ENCODE measurements around the gene CACNA2D4. TPM values are rescaled to one million over a fixed set of nuclear protein-coding genes. Genes with fewer than 3 reads are reported as not detected.
A peak's percentile ranks its signal among the peaks of the same experiment; 100 is the strongest.

Gene CACNA2D4
- polyA plus RNA-seq, 3 donors, result 17.8 to 87.7 (median 22.1) TPM

DNA sequence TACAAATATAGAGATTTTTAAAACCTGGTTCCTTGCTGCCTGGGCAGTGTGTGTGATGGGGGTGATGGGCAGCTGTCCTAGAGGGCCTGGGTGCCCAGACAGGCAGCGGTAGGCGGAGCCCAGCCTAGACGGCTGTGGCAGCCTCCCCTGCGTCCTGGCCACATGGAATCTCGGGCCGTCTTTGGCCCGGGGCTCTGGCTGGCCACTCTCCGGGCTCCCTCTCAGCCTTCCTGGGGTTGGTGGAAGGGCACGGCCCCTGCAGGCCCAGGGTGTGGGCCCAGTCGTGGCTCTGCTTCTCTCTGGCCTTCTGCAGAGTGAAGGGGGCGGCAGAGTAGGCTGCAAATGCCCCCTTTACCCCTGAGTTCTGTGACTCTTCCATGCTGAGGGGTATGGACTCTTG is 95.8 kb downstream of the CACNA2D4 start:
- Mint-ChIP-seq H3K36me3 (peaks cover 0 to 3% of the 10 kb centered on the region in 2 donors), H3K9me3 (peaks cover 0 to 7% (median 2%) of the 10 kb centered on the region in 7 donors), H3K27ac (no peak overlapping the region), H3K4me1 (peaks cover 12% of the 10 kb centered on the region), H3K4me3 (peak overlapping the region in 1 of 2 donors; percentile 11), H3K27me3 (ENCODE audit: low read depth in 3 of 3) (peaks cover 35 to 41% (median 37%) of the 10 kb centered on the region in 3 donors)
- Histone ChIP-seq H4K20me1 (ENCODE audit: insufficient read depth, low read length) (no peaks in the 10 kb centered on the region), H3K36me3 (replicated peaks in 1 of 2; ENCODE audit: control insufficient read depth in 1 of 2, insufficient read depth in 2 of 2, low read length in 2 of 2) (no peaks in the 10 kb centered on the region), H3K9ac (ENCODE audit: insufficient read depth, low read length, poor library complexity, severe bottlenecking) (no peak overlapping the region), H3K27ac (ENCODE audit: low read depth in 1 of 2, low read length in 2 of 2) (no peak overlapping the region), H3K4me1 (ENCODE audit: control insufficient read depth in 1 of 2, insufficient read depth in 2 of 2, low read length in 2 of 2) (peaks cover 0 to 5% of the 10 kb centered on the region in 2 donors), H3K4me2 (replicated peaks; ENCODE audit: extremely low read depth, low read length, poor library complexity, severe bottlenecking) (no peak overlapping the region), H3K4me3 (replicated peaks in 1 of 3; ENCODE audit: low read depth in 2 of 3, low read length in 3 of 3) (no peak overlapping the region), H3K79me2 (ENCODE audit: insufficient read depth, low read length) (no peaks in the 10 kb centered on the region), H3K9me3 (replicated peaks in 1 of 2; ENCODE audit: control insufficient read depth in 1 of 2, insufficient read depth in 1 of 2, low read length in 2 of 2) (no peaks in the 10 kb centered on the region), H2AFZ (ENCODE audit: insufficient read depth, low read depth, low read length, poor library complexity, severe bottlenecking) (no peak overlapping the region), H3K27me3 (ENCODE audit: control insufficient read depth in 2 of 2, insufficient read depth in 2 of 2, low read length in 2 of 2) (peaks cover 10 to 36% of the 10 kb centered on the region in 2 donors)
- no peak for TF ChIP-seq CTCF (IDR thresholded peaks at IDR 0.05)
- 91% methylated on average over 10 of the region's 11 CpGs for WGBS (ENCODE audit: insufficient coverage)
- intact Hi-C loops (cut with micrococcal nuclease), result no loop called here
- no peak for DNase-seq

GRCh38 chr12:1821805-1822204 is 96.6 kb downstream of the CACNA2D4 start:
- peaks cover 3% of the 10 kb centered on the region in 2 donors for H3K36me3 Mint-ChIP-seq
- WGBS (ENCODE audit: insufficient coverage), result 72% methylated on average over 2 of the region's 12 CpGs
- H3K27ac Mint-ChIP-seq, result no peak overlapping the region
- Histone ChIP-seq H4K20me1 (ENCODE audit: insufficient read depth, low read length) (no peaks in the 10 kb centered on the region), H3K9ac (ENCODE audit: insufficient read depth, low read length, poor library complexity, severe bottlenecking) (no peak overlapping the region), H3K79me2 (ENCODE audit: insufficient read depth, low read length) (no peaks in the 10 kb centered on the region), H3K27me3 (ENCODE audit: control insufficient read depth in 2 of 2, insufficient read depth in 2 of 2, low read length in 2 of 2) (peaks cover 10 to 36% of the 10 kb centered on the region in 2 donors), H3K4me3 (replicated peaks in 1 of 3; ENCODE audit: low read depth in 2 of 3, low read length in 3 of 3) (no peak overlapping the region), H3K36me3 (replicated peaks in 1 of 2; ENCODE audit: control insufficient read depth in 1 of 2, insufficient read depth in 2 of 2, low read length in 2 of 2) (no peaks in the 10 kb centered on the region), H3K27ac (ENCODE audit: low read depth in 1 of 2, low read length in 2 of 2) (no peak overlapping the region), H3K4me1 (ENCODE audit: control insufficient read depth in 1 of 2, insufficient read depth in 2 of 2, low read length in 2 of 2) (peaks cover 0 to 5% of the 10 kb centered on the region in 2 donors), H3K4me2 (replicated peaks; ENCODE audit: extremely low read depth, low read length, poor library complexity, severe bottlenecking) (no peak overlapping the region), H2AFZ (ENCODE audit: insufficient read depth, low read depth, low read length, poor library complexity, severe bottlenecking) (no peak overlapping the region), H3K9me3 (replicated peaks in 1 of 2; ENCODE audit: control insufficient read depth in 1 of 2, insufficient read depth in 1 of 2, low read length in 2 of 2) (no peaks in the 10 kb centered on the region)
- peaks cover 12% of the 10 kb centered on the region for H3K4me1 Mint-ChIP-seq
- intact Hi-C loops (cut with micrococcal nuclease), result no loop called here
- no peak for DNase-seq
- H3K4me3 Mint-ChIP-seq, result peak overlapping the region in 1 of 2 donors; percentile 42
- peaks cover 35 to 42% (median 37%) of the 10 kb centered on the region in 3 donors for H3K27me3 Mint-ChIP-seq (ENCODE audit: low read depth in 3 of 3)
- H3K9me3 Mint-ChIP-seq, result peaks cover 0 to 7% (median 3%) of the 10 kb centered on the region in 7 donors
- TF ChIP-seq CTCF (IDR thresholded peaks at IDR 0.05), result no peak
